ENCODE data around the gene CPA1.

DNA sequence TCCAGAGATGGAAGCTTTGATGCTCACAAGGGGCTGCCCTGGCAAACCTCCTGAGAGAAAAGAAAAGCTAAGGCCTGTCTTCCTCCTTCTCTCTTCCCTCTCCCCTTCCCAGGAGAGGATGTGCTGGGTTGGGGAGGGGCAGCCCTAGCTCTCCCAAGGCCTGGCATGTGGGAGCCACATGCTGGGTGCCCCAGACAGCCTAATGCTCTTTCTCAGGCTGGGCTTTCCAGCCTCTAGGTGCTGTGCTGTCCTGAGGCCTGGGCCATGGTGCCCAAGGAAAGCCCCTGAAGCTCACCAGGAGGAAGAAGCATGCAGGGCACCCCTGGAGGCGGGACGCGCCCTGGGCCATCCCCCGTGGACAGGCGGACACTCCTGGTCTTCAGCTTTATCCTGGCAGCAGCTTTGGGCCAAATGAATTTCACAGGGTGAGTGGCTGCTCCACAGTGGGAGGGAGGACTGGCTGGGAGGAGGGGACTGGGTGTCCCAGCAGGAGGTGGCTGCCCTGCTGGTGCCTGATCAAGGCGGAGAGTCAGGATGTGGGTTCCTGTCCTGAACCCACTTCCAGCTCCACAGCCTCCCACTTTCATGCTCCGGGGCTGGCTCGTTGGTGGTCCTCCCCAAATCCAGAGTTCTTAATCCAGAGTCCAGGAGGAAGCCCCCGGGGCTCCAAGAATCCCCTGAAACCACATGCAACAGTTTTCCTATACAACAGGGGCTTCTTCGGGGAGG, 34.0 kb upstream of the CPA1 start:
- TF ChIP-seq POLR2A (IDR thresholded peaks at IDR 0.05; ENCODE audit: low read length): no peak
- TF ChIP-seq GATA1 (IDR thresholded peaks at IDR 0.05; ENCODE audit: low read depth, low read length): no peak
